Heart left ventricle (tissue), 13 donors: Measurements from ENCODE around the gene RBMS3.

Experiments
- CTCF ChIP-seq, 12 donors: fragments of 200-600 bp; sonication (generic) in 4 of 12; IDR thresholded peaks; one replicate each; pipeline versions ENCODE4 v1.5.0 to v1.8.0; 2018 to 2022; ENCODE audit warnings: antibody characterized with exemption in 12 of 12, mild to moderate bottlenecking in 5 of 12
- POLR2A ChIP-seq, 2 donors: fragments of 450-650 bp; IDR thresholded peaks; one replicate each; pipeline ENCODE4 v1.6.1; 2017; ENCODE audit warnings: antibody characterized with exemption in 2 of 2, mild to moderate bottlenecking in 2 of 2, moderate library complexity in 2 of 2
- donor health status: ischemic (EF 13 %, LVEDD 7.1; RV severe dilation, severe dysfunction).
- donor health status: DM: no; HTN: yes; CAD: no.
- donor health status: DM: no; HTN: no; CAD: no.
- donor health status: ischemic (EF 25% LVEDD 6.9; RV normal size, moderate dysfunction).
- donor health status: ischemic (EF 25% LVEDD 5.7; RV mildly dilated, moderate dysfunction).
- donor health status: ischemic (EF 35%, LVEDD 5.7; RV mildly dilated, moderate dysfunction).
- donor health status: nonischemic (EF 11% LVEDD 7.7; RV severe dilation, severe dysfunction).
- donor health status: DM: yes; HTN: yes; CAD: no.
- donor health status: PGD.
- donor health status: ischemic (EF 29% LVEDD 5.4; RV normal size, mild dysfunction).
- donor health status: nonischemic (EF 23%, LVEDD 6.1; RV moderate dilation, normal function).

GRCh38 chr3:29614954-29615353 lies 334.1 kb downstream of the RBMS3 start:
- TF ChIP-seq CTCF (IDR thresholded peaks at IDR 0.05) (no peak), POLR2A (IDR thresholded peaks at IDR 0.05) (no peak)
